Osteoblast (primary cell): ENCODE data around the gene PLPP4. TPM values are rescaled to one million over a fixed set of nuclear protein-coding genes. Genes with fewer than 3 reads are reported as not detected.

ENCODE experiments used
- DNase-seq: peaks from one replicate; pipeline ENCODE4 v3.0.0; 2011; ENCODE audit warnings: low spot score, mixed read lengths; ENCODE audit not compliant: insufficient read length; ENCODE audit errors: missing footprints
- H2AFZ ChIP-seq: 2 replicates; pipeline ENCODE4 v1.6.0; 2011; ENCODE audit warnings: mild to moderate bottlenecking, low read length
- H3K27ac ChIP-seq: 2 replicates; pipeline ENCODE4 v1.5.1; 2011; ENCODE audit warnings: mild to moderate bottlenecking, low read depth, low read length, moderate library complexity
- H3K27me3 ChIP-seq: 2 replicates; pipeline ENCODE4 v1.6.0; 2012; ENCODE audit warnings: mild to moderate bottlenecking, control low read depth, inconsistent platforms, low read length, moderate library complexity; ENCODE audit not compliant: insufficient read depth
- H3K36me3 ChIP-seq: 2 replicates; pipeline ENCODE4 v1.5.1; 2011; ENCODE audit warnings: mild to moderate bottlenecking, low read length, control low read depth, moderate library complexity; ENCODE audit not compliant: insufficient read depth
- H3K4me1 ChIP-seq: 2 replicates; pipeline ENCODE4 v1.5.1; 2011; ENCODE audit warnings: mild to moderate bottlenecking, low read length, control low read depth, moderate library complexity; ENCODE audit not compliant: insufficient read depth
- H3K4me2 ChIP-seq: 2 replicates; pipeline ENCODE4 v1.6.0; 2011; ENCODE audit warnings: mild to moderate bottlenecking, low read length; ENCODE audit not compliant: insufficient read depth
- H3K4me3 ChIP-seq: fragments of 200-600 bp; sonication (generic); 3 replicates; pipeline ENCODE4 v1.5.1; 2012; ENCODE audit warnings: mild to moderate bottlenecking, low read length, inconsistent platforms; ENCODE audit not compliant: insufficient read depth
- H3K79me2 ChIP-seq: 2 replicates; pipeline ENCODE4 v1.6.0; 2012; ENCODE audit warnings: mild to moderate bottlenecking, low read length, control low read depth, inconsistent platforms; ENCODE audit not compliant: insufficient read depth
- H3K9me3 ChIP-seq: 2 replicates; pipeline ENCODE4 v1.5.1; 2011; ENCODE audit warnings: low read depth, low read length, control low read depth
- H4K20me1 ChIP-seq: 2 replicates; pipeline ENCODE4 v1.6.0; 2012; ENCODE audit warnings: mild to moderate bottlenecking, low read length, control low read depth; ENCODE audit not compliant: insufficient read depth
- CTCF ChIP-seq: IDR thresholded peaks from 2 replicates; pipeline ENCODE4 v1.5.1; 2011; ENCODE audit warnings: mild to moderate bottlenecking, low read depth, low read length, moderate library complexity; ENCODE audit errors: extremely low read depth
- total RNA-seq: library from RNA; depleted of rRNA; stranded (reverse); fragments of >200 nt; gene quantifications from 2 replicates; pipeline ENCODE4 v1.2.3, GENCODE V29; 2012

PLPP4 gene
- total RNA-seq, 1 donor, result 8.0 TPM

GRCh38 chr10:120505056-120505455, 48.0 kb downstream of the PLPP4 start:
- Histone ChIP-seq H3K4me1 (peaks cover 23% of the 10 kb centered on the region), H3K4me3 (no peak overlapping the region), H2AFZ (no peak overlapping the region), H3K27me3 (no peaks in the 10 kb centered on the region), H3K36me3 (no peaks in the 10 kb centered on the region), H3K4me2 (no peak overlapping the region), H3K79me2 (no peaks in the 10 kb centered on the region), H3K27ac (peak overlapping the region; percentile 64), H3K9me3 (no peaks in the 10 kb centered on the region), H4K20me1 (no peaks in the 10 kb centered on the region)
- TF ChIP-seq CTCF, result no peak
- no peak for DNase-seq

GRCh38 chr10:120505866-120506265, 48.8 kb downstream of the PLPP4 start:
- H3K4me1 ChIP-seq, result peaks cover 23% of the 10 kb centered on the region
- no peaks in the 10 kb centered on the region for H3K27me3 ChIP-seq
- H4K20me1 ChIP-seq, result no peaks in the 10 kb centered on the region
- no peaks in the 10 kb centered on the region for H3K79me2 ChIP-seq
- no peak for TF ChIP-seq CTCF
- no peak overlapping the region for H3K4me2 ChIP-seq
- H2AFZ ChIP-seq, result no peak overlapping the region
- H3K4me3 ChIP-seq, result no peak overlapping the region
- no peak for DNase-seq
- H3K36me3 ChIP-seq, result no peaks in the 10 kb centered on the region
- no peaks in the 10 kb centered on the region for H3K9me3 ChIP-seq
- peak overlapping the region; percentile 64 for H3K27ac ChIP-seq

GRCh38 chr10:120506674-120507073, 49.6 kb downstream of the PLPP4 start:
- Histone ChIP-seq H3K27me3 (no peaks in the 10 kb centered on the region), H4K20me1 (no peaks in the 10 kb centered on the region), H3K4me3 (no peak overlapping the region), H3K9me3 (no peaks in the 10 kb centered on the region), H2AFZ (no peak overlapping the region), H3K27ac (peak overlapping the region; percentile 42), H3K4me1 (peaks cover 29% of the 10 kb centered on the region), H3K4me2 (no peak overlapping the region), H3K79me2 (no peaks in the 10 kb centered on the region), H3K36me3 (no peaks in the 10 kb centered on the region)
- no peak for TF ChIP-seq CTCF
- no peak for DNase-seq

GRCh38 chr10:120507175-120507574, 50.1 kb downstream of the PLPP4 start:
- Histone ChIP-seq H3K27me3 (no peaks in the 10 kb centered on the region), H3K4me2 (no peak overlapping the region), H3K36me3 (no peaks in the 10 kb centered on the region), H4K20me1 (no peaks in the 10 kb centered on the region), H3K4me1 (peaks cover 29% of the 10 kb centered on the region), H3K4me3 (no peak overlapping the region), H3K9me3 (no peaks in the 10 kb centered on the region), H2AFZ (no peak overlapping the region), H3K27ac (peak overlapping the region; percentile 10), H3K79me2 (no peaks in the 10 kb centered on the region)
- no peak for TF ChIP-seq CTCF
- no peak for DNase-seq
